Left renal pelvis (tissue), 4 donors: ENCODE data around the gene KAT8. TPM values are rescaled to one million over a fixed set of nuclear protein-coding genes. Genes with fewer than 3 reads are reported as not detected.
A peak's percentile ranks its signal among the peaks of the same experiment; 100 is the strongest.
"Not testable (repeated sequence)": the region's sequence is repeated elsewhere in the genome, so short reads cannot be mapped to it uniquely, and the experiment has no call there.

ENCODE experiments used
- DNase-seq, 4 donors: peaks; one replicate each; pipeline ENCODE4 v3.0.0-alpha.2; 2013; ENCODE audit warnings: low read depth in 4 of 4, low spot score in 3 of 4
- polyA plus RNA-seq, 4 donors: library from polyadenylated mRNA; unstranded; fragments of 120-200 nt; gene quantifications; one replicate each; pipeline ENCODE4 v1.2.1, GENCODE V29; 2013; ENCODE audit not compliant: insufficient read length in 4 of 4

The KAT8 gene
- polyA plus RNA-seq, 4 donors = 54.1 to 80.2 (median 62.6) TPM

DNA sequence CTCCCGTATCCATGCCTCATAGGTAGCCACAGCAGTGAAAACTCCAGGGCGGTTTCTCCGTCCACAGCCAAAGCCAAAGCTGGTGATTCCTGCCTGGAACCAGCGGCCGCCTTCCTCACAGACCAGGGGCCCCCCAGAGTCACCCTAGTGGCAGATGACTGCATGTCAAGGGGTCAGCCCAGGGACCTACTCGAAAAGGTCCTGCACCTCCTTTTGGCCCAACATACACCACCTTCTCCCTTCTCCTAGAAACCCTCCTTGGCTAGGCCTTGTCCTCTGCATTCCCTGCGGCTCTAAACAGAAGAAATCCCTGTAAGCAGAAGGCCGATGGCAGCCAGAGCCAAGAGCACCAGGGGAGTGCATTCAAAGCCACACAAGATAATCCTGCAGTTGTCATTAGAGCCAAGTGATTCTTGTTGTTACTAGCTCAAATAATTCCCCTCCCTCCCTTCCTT, 26.3 kb downstream of the KAT8 start:
- DNase-seq = no peak

DNA sequence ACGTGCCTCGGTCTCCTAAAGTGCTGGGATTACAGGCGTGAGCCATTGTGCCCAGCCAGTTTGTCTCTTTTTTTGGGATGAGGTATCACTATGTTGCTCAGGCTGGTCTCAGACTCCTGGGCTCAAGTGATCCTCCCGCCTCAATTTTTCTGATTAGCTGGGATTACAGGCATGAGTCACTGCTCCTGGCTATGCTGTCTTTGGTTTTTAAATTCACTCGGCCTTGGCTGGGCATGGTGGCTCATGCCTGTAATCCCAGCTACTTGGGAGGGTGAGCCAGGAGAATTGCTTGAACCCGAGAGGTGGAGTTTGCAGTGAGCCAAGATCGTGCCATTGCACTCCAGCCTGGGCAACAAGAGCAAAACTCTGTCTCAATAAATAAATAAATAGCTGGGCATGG, 27.0 kb downstream of the KAT8 start:
- DNase-seq = not testable (repeated sequence)

DNA sequence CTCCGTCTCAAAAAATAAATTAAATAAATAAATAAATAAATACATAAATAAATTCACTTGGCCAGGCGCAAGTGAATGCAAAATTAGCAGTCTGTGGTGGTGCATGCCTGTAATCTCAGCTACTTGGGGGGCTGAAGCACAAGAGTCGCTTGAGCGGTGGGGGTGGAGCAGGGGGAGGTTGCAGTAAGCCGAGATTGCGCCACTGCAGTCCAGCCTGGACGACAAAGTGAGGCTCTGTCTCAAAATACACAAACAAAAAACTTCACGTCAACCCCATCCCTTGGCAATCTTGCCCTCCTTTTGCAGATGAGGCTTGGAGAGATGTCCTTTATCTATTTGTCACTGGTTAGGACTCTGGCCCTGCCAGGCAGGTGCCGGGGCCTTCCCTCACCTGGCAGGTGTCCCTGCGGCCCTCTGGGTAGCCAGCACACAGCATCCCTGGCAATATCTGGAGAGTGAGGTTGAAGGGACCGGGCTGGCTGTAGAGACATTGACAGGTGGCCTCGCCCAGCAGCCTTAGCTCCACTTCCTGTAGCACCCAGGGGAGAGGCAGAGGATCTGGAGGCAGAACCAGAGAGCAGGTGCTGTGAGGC, 28.0 kb downstream of the KAT8 start:
- no peak for DNase-seq

DNA sequence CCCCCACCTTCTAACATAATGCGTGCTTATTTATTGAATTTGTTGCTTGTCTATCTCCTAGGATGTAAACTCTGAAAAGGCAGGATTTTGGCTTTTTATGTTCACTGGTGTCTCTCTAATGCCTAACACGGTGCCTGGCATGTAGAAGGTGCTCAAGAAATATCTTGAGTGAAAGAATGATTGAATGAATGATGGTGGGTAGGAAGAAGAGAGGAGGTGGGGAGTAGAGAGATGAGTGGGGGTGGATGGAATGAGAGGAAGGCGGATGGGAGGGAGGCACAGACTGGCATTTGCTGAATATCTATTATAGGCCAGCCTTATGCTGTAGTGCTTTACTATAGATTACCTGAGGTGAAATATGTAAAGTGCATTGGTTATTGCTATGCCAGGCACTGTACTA, 30.1 kb downstream of the KAT8 start:
- DNase-seq = no peak

DNA sequence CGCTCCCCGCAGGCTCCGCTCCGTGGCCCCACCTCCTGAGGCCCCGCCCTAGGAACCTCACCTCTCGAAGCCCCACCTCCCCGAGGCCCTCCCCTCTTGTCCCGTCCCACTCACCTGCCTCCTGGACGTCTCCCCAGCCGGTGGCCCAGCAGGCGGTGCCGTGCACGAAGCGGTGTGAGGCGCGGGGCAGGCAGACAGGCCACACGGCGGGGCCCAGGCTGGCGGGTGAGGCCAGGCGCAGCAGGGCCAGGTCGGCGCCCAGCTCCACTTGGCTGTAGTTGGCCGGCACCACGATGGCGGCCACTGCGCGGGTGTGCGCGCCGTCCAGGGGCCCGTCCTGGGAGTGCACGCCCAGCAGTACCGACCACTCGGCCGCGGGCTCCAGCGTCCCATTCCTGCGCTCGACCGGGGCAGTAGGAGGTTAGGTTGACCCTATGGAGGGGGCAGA, 30.8 kb downstream of the KAT8 start:
- DNase-seq = no peak

DNA sequence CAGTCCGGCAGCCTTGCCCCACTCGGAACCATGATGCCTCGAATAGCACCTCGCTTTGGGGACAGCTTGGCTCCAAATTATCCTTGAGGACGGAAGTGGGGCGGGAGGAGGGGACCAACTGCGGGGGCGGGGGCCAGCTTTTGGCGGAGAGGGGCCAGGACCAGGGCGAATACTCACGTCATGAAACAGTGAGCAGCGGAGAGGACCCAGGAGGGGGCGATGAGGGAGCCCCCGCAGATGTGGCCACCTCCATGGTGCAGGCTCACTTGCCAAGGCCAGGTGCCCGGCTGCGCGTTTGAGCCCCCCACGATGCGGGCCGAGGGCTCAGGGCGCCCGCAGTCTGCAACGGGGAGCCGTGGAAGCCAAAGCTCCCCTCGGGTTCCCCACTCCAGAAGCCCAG, 31.4 kb downstream of the KAT8 start:
- no peak for DNase-seq

DNA sequence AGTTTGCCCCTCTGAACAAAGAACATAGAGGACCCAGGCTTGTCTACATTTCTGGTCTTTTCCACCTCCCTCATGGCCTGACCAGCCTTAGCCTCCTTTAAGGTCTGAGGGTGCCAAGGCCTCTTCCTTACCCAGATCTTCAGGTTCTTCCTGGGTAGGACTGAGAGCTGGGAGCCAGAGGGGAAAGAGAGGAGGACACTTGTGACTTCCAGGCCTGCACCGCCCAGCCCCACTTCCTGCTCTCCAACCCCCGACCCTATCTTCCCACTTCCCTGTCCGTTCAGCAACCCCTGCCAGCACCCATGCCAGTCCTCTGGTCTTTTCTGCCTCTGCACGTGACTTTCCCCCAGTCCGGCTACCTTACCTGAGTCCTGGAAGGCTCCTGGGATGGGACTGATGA, 31.9 kb downstream of the KAT8 start:
- no peak for DNase-seq

DNA sequence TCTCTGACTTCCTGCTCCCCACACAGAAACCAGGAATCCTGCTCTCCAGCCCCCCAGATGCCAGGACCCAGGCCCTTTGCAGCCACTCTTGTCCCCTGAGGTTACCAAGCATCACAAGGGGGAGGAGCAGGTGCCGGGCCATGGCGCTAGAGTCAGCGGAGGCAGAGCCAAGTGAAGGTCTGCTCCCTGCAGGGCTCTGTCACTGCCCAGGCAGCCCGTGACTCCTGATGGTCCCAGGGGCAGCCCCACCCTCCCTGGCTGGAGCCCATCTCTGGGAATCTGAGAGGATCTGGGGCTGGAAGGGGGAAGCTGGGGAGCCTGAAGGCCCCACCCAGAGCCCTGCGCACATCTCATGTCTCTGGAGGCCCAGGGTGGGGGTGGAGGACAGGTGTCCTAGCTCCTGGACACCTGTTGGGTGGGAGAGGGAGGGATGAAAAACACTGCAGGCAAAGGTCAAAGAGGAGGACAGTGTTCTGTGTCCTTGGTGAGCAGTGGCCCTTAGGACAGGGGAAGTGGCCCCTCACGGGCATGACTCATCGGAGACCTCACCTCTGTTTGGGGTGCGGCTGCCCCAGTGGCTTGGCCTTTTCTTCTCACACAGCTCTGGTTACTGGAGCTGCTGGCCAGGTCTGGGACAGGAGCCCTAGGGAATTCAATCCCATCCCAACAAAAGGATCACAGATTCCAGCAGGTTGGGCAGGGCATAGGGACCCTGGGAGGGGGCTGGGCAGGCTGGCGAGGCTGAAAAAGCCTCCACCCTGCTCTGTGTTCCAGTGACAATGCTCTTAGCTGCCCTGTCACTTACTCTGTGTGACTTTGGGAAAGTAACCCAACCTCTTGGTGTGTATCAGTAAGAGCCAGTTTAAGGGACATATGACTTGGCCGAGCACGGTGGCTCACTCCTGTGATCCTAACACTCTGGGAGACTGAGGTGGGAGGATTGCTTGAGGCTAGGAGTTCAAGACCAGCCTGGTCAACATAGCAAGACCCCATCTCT, 32.7 kb downstream of the KAT8 start, which contains the start of gene PRSS36:
TSS of gene PRSS36 (minus strand) at position 173 of the 997 bp plus-strand sequence. CDS start at position 142, 31 bp downstream.
- DNase-seq = no peak

DNA sequence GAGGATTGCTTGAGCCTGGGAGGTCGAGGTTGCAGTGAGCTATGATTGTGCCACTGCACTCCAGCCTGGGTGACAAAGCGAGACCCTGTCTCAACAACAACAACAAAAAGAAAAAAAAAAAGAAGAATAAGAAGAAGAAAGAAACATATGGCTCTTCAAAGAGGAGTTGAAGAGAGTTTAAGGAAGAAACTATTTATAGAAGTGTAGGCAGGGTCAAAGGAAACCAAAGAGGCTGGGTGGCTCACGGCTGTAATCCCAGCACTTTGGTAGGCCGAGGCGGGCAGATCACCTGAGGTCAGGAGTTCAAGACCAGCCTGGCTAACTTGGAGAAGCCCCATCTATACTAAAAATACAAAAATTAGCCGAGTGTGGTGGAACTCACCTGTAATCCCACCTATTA, 33.5 kb downstream of the KAT8 start:
- not testable (repeated sequence) for DNase-seq

DNA sequence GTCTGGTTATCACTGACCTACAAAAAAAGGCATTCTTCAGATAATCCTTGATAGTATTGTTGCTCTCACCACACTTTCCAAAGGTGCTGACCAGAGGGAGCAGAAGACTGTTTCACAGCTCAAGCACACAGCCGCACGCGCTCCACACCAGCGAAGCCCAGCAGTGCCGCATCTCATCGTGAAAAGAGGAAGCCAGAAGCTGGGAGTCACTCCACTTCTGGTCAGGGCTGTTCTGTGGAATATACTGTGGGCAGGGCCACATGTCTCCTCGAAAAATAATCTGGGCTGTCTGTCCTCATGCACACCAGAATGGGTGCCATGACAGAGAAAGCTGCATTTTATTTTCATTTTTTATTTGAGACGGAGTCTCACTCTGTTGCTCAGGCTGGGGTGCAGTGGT, 39.7 kb downstream of the KAT8 start:
- no peak for DNase-seq

DNA sequence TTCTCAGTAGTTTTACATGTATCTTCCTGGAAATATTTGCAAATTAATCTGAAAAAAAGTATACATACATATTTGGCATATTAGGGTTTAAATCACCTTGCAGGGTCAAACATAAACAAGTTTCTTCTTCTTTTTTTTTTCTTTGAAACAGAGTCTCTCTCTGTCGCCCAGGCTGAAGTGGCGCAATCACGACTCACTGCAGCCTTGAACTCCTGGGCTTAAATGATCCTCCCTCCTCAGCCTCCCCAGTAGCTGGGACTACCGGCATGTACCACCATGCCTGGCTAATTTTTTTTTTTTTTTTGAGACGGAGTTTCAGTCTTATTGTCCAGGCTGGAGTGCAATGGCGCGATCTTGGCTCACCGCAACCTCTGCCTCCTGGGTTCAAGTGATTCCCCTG, 49.9 kb downstream of the KAT8 start:
- no peak for DNase-seq

DNA sequence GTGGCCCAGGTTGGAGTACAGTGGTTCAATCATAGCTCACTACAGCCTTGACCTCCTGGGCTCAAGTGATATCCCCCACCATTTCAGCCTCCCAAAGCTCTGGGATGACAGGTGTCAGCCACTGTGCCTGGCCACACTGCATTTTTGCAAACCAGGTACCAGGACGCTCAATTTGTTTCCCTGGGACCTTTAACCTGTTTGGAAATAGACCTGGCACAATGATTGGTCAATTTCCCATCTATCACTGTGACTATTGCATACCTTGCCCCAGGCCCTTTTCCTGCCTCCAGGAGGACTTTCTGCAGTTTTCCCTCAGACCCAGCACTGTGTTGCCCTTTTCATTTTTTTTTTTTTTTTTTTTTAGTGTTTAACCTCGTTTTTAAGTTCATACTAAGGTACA, 51.4 kb downstream of the KAT8 start:
- no peak for DNase-seq

DNA sequence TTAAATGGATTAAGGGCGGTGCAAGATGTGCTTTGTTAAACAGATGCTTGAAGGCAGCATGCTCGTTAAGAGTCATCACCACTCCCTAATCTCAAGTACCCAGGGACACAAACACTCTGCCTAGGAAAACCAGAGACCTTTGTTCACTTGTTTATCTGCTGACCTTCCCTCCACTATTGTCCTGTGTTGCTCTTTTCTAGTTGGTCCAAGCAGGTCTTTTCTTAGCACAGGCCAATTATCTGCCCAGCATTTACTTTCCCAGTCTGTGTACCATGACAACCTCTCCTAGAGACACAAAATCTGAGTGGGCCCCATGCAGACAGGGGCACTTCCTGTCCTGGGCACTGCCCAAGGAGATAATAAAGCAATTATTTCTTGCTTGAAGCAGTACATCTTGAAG, 52.6 kb downstream of the KAT8 start:
- DNase-seq = not testable (repeated sequence)

DNA sequence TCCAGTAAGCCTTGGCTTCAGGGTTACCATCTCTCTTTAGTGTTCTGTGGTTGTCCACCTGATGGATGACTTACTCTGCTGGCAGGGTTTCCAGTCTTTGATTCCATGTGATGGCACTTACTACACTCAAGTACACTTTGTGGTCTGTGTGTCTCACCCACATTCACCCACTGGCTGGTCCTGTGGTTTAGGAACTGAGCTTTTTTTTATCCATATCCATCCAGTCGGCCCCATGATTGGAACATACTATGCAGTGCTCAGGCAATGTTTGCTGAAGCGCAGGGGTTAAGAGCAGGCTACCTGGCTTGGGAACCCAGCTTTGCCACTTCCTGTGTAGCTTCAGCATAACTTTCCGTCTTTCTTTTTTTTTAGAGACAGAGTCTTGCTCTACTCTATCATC, 59.7 kb downstream of the KAT8 start:
- DNase-seq = no peak

DNA sequence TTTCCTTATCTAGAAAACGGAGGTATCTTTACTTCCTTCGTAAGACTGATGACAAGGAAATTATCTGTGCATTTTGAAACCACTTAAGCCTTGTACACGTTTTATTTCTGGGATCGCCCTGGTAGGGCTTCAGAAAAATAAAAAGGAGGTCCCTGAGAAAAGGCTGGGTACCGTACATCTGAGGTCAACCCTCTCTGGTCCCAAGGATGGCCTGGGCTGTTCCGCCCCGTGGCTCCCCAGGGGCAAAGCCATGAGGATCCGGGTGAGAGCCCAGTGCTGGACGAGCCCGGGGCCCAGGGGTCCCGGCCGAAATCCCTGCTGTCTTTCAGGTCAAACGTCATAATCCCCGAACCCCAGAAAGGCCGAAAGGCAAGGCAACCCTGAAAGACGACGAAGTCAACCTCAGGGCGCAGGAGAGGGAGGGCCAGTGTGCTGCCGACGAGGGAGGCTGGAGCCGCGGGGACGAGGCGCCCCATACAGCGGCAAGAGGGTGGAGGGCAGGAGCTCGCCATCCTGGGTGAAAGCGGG, 61.8 kb downstream of the KAT8 start:
- DNase-seq = no peak

DNA sequence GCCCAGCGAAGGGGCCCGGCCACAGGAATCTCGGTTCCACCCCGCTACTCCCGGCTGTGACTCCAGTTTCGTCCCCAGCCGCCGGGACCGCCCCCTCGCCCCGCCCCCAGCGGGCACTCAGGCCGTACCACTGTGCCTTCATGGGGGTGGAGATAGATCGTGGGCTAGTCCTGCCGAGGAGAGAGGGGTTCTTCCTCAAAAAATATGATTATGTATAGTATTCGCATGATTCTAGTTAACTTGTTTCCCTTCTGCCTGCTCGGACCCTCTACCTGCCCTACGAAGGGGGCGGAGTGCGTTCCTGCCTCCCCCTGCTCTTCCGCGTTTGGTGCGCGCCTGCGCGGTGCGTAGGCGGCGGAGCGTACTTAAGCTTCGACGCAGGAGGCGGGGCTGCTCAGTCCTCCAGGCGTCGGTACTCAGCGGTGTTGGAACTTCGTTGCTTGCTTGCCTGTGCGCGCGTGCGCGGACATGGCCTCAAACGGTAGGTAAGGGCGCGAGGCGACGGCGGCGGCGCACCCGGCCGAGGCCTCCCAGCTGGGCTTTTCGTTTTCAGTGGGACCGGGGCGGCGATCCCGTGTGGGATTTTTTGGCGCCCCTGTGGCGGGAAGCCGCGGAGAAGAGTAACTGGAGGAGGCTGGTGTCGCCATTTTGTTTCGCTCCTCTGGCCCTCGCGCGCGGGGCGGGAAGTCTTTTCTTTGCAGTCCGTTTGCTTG, 62.4 kb downstream of the KAT8 start, which contains the start of gene FUS:
TSS of gene FUS (plus strand) at position 393 of the 713 bp plus-strand sequence. CDS start at position 469, 76 bp downstream.
- peak; percentile 87 to 91 (median 88) for DNase-seq

Other genes starting within 250 kb of the KAT8 start
- 10 to 100 TPM; 35.3 to 51.7 (median 43.7) TPM for gene BCL7C, start 223.6 kb upstream of the KAT8 start, polyA plus RNA-seq
- gene CTF1, start 221.1 kb upstream of the KAT8 start, polyA plus RNA-seq = 1 to 10 TPM; 6.9 to 8.8 (median 7.7) TPM
- 10 to 100 TPM; 16.5 to 35.4 (median 18.3) TPM for gene FBXL19, start 194.1 kb upstream of the KAT8 start, polyA plus RNA-seq
- 10 to 100 TPM; 13.1 to 18.7 (median 17.4) TPM for gene ORAI3, start 168.6 kb upstream of the KAT8 start, polyA plus RNA-seq
- gene SETD1A, start 159.9 kb upstream of the KAT8 start, polyA plus RNA-seq = 10 to 100 TPM; 15.2 to 20.7 (median 15.7) TPM
- 10 to 100 TPM in 2 of 4 donors, 1 to 10 TPM in 2; 6.7 to 11.8 (median 8.9) TPM for gene HSD3B7, start 132.5 kb upstream of the KAT8 start, polyA plus RNA-seq
- 1 to 10 TPM; 1.2 to 2.8 (median 2.2) TPM for gene STX1B, start 107.0 kb upstream of the KAT8 start, polyA plus RNA-seq
- gene STX4, start 84.1 kb upstream of the KAT8 start, polyA plus RNA-seq = 10 to 100 TPM; 29.1 to 48.6 (median 34.8) TPM
- gene ZNF668, start 43.4 kb upstream of the KAT8 start, polyA plus RNA-seq = 1 to 10 TPM; 4.6 to 9.0 (median 5.7) TPM
- 10 to 100 TPM; 10.3 to 15.0 (median 11.7) TPM for gene ZNF646, start 43.2 kb upstream of the KAT8 start, polyA plus RNA-seq
- gene PRSS53, start 28.7 kb upstream of the KAT8 start, polyA plus RNA-seq = 1 to 10 TPM in 3 of 4 donors, under 1 TPM in 1; 0.59 to 2.1 (median 1.1) TPM
- 10 to 100 TPM; 74.1 to 77.8 (median 76.9) TPM for gene VKORC1, start 22.9 kb upstream of the KAT8 start, polyA plus RNA-seq
- gene BCKDK, start 9.3 kb upstream of the KAT8 start, polyA plus RNA-seq = 10 to 100 TPM; 30.1 to 46.3 (median 35.9) TPM
- 10 to 100 TPM in 3 of 4 donors, 1 to 10 TPM in 1; 2.1 to 70.6 (median 54.9) TPM for gene PRSS8, start 18.1 kb downstream of the KAT8 start, polyA plus RNA-seq
- gene PRSS36, start 32.4 kb downstream of the KAT8 start, polyA plus RNA-seq = 1 to 10 TPM in 2 of 4 donors, under 1 TPM in 2; 0.73 to 2.4 (median 1.5) TPM
- 100 to 1,000 TPM; 577 to 823 (median 699) TPM for gene FUS, start 62.5 kb downstream of the KAT8 start, polyA plus RNA-seq
- 10 to 100 TPM in 2 of 4 donors, 1 to 10 TPM in 2; 8.5 to 13.7 (median 10.9) TPM for gene PYCARD, start 85.1 kb downstream of the KAT8 start, polyA plus RNA-seq
- under 1 TPM; 0.04 to 0.15 (median 0.11) TPM for gene TRIM72, start 96.5 kb downstream of the KAT8 start, polyA plus RNA-seq
- gene PYDC1, start 99.5 kb downstream of the KAT8 start, polyA plus RNA-seq = not detected
- 1 to 10 TPM; 1.3 to 5.4 (median 2.5) TPM for gene ITGAM, start 142.3 kb downstream of the KAT8 start, polyA plus RNA-seq
- 1 to 10 TPM in 2 of 4 donors, under 1 TPM in 2; 0.53 to 1.8 (median 1.0) TPM for gene ITGAX, start 237.5 kb downstream of the KAT8 start, polyA plus RNA-seq